Camera-type eye (tissue), 1 donor: ENCODE data around the gene OR1S2. TPM values are rescaled to one million over a fixed set of nuclear protein-coding genes. Genes with fewer than 3 reads are reported as not detected.

ENCODE experiments used
- total RNA-seq: library from RNA; depleted of rRNA; stranded (reverse); fragments of >200 nt; gene quantifications from one replicate; pipeline ENCODE4 v1.2.3, GENCODE V29; 2014

The OR1S2 gene
- not detected for total RNA-seq

GRCh38 chr11:58204042-58204441 is at the start of gene OR1S2:
OR1S2 (minus strand) TSS chr11:58204142; CDS start chr11:58204142, 0 bp downstream.

GRCh38 chr11:58212420-58212819 is 8.5 kb upstream of the OR1S2 start, which contains the start of gene OR1S1:
OR1S1 (plus strand) TSS chr11:58212720.

GRCh38 chr11:58188770-58189169 is 15.2 kb downstream of the OR1S2 start, which contains the start of gene OR9Q2:
OR9Q2 (plus strand) TSS chr11:58189070; CDS start chr11:58190491, 1,421 bp downstream.

Other genes with a start within 250 kb of the OR1S2 start
- not detected for gene OR9Q1, start 180.3 kb downstream of the OR1S2 start, total RNA-seq
- not detected for gene OR6Q1, start 173.2 kb downstream of the OR1S2 start, total RNA-seq
- not detected for gene OR9I1, start 78.6 kb downstream of the OR1S2 start, total RNA-seq
- gene OR9Q2, start 15.1 kb downstream of the OR1S2 start, total RNA-seq = not detected
- not detected for gene OR1S1, start 8.6 kb upstream of the OR1S2 start, total RNA-seq
- gene OR10Q1, start 24.8 kb upstream of the OR1S2 start, total RNA-seq = not detected
- not detected for gene OR10W1, start 64.1 kb upstream of the OR1S2 start, total RNA-seq
- not detected for gene OR5B17, start 154.9 kb upstream of the OR1S2 start, total RNA-seq
- gene OR5B3, start 202.7 kb upstream of the OR1S2 start, total RNA-seq = not detected
- gene OR5B2, start 224.0 kb upstream of the OR1S2 start, total RNA-seq = not detected
- gene OR5B12, start 238.1 kb upstream of the OR1S2 start, total RNA-seq = not detected